Neural cell (in vitro differentiated cells): Measurements from ENCODE around the gene FIGNL1. TPM values are rescaled to one million over a fixed set of nuclear protein-coding genes. Genes with fewer than 3 reads are reported as not detected.

ENCODE experiments used
- H2AFZ ChIP-seq: fragments of 200-600, 300-800 bp; sonication (generic), shearing (Covaris generic); 2 replicates; pipeline ENCODE4 v1.6.0; 2014; ENCODE audit warnings: low read depth, mild to moderate bottlenecking, antibody characterized with exemption, low read length, moderate library complexity
- H3F3A ChIP-seq: fragments of 200-600 bp; shearing (Covaris generic); 2 replicates; pipeline ENCODE4 v1.6.1; 2016; ENCODE audit warnings: mild to moderate bottlenecking, moderate library complexity, mixed read lengths, antibody characterized with exemption, low read length; ENCODE audit not compliant: insufficient read depth, poor library complexity, severe bottlenecking
- H3K27ac ChIP-seq: fragments of 200-600, 300-800 bp; sonication (generic), shearing (Covaris generic); 2 replicates; pipeline ENCODE4 v1.5.1; 2014; ENCODE audit warnings: mild to moderate bottlenecking, low read length, moderate library complexity
- H3K27me3 ChIP-seq: fragments of 300-800, 200-600 bp; sonication (generic), shearing (Covaris generic); 2 replicates; pipeline ENCODE4 v1.6.0; 2014; ENCODE audit warnings: mild to moderate bottlenecking, low read depth, low read length, moderate library complexity; ENCODE audit not compliant: insufficient read depth
- H3K36me3 ChIP-seq: fragments of 300-800, 200-600 bp; sonication (generic), shearing (Covaris generic); 2 replicates; pipeline ENCODE4 v1.5.1; 2014; ENCODE audit warnings: mild to moderate bottlenecking, antibody characterized with exemption, low read length, moderate library complexity; ENCODE audit not compliant: insufficient read depth
- H3K4me2 ChIP-seq: fragments of 300-800, 200-600 bp; sonication (generic), shearing (Covaris generic); 2 replicates; pipeline ENCODE4 v1.6.0; 2014; ENCODE audit warnings: mild to moderate bottlenecking, low read length
- H3K4me3 ChIP-seq: fragments of 300-800, 200-600 bp; sonication (generic), shearing (Covaris generic); 2 replicates; pipeline ENCODE4 v1.5.1; 2014; ENCODE audit warnings: mild to moderate bottlenecking, low read length, moderate library complexity
- H3K79me2 ChIP-seq: fragments of 200-600 bp; shearing (Covaris generic); replicated peaks from 2 replicates; pipeline ENCODE4 v1.6.0; 2014; ENCODE audit warnings: mild to moderate bottlenecking, low read length, moderate library complexity; ENCODE audit not compliant: insufficient read depth
- H3K9ac ChIP-seq: fragments of 300-800, 200-600 bp; sonication (generic), shearing (Covaris generic); 2 replicates; pipeline ENCODE4 v1.6.1; 2016; ENCODE audit warnings: mild to moderate bottlenecking, low read length, mixed read lengths
- H3K9me2 ChIP-seq: fragments of 200-600 bp; shearing (Covaris generic); 2 replicates; pipeline ENCODE4 v1.6.1; 2016; ENCODE audit warnings: mild to moderate bottlenecking, low read length, mixed read lengths; ENCODE audit not compliant: insufficient read depth
- H3K9me3 ChIP-seq: fragments of 200-600, 300-800 bp; sonication (generic), shearing (Covaris generic); 2 replicates; pipeline ENCODE4 v1.6.1; 2016; ENCODE audit warnings: mild to moderate bottlenecking, mixed run types, low read length, moderate library complexity, mixed read lengths
- H4K20me1 ChIP-seq: fragments of 200-600 bp; shearing (Covaris generic); 2 replicates; pipeline ENCODE4 v1.6.1; 2016; ENCODE audit warnings: mild to moderate bottlenecking, mixed run types; ENCODE audit not compliant: insufficient read depth
- EP300 ChIP-seq: fragments of 450-650 bp; conservative IDR thresholded peaks from 2 replicates; pipeline ENCODE4 v1.6.1; 2014; ENCODE audit warnings: antibody characterized with exemption, mild to moderate bottlenecking, moderate library complexity; ENCODE audit not compliant: poor library complexity, severe bottlenecking
- EZH2 ChIP-seq: fragments of 200-600, 300-800 bp; shearing (Covaris generic), sonication (generic); IDR thresholded peaks from 2 replicates; pipeline ENCODE4 v1.6.1; 2014; ENCODE audit warnings: antibody characterized with exemption, low read length, borderline replicate concordance, mild to moderate bottlenecking; ENCODE audit not compliant: insufficient read depth, poor library complexity, severe bottlenecking
- MXI1 ChIP-seq: fragments of 450-650 bp; conservative IDR thresholded peaks from 2 replicates; pipeline ENCODE4 v1.6.1; 2014; ENCODE audit warnings: antibody characterized with exemption, mild to moderate bottlenecking; ENCODE audit not compliant: poor library complexity, severe bottlenecking
- POLR2AphosphoS5 ChIP-seq: IDR thresholded peaks from 2 replicates; pipeline ENCODE4 v1.6.1; 2012
- RAD21 ChIP-seq: fragments of 450-650 bp; conservative IDR thresholded peaks from 2 replicates; pipeline ENCODE4 v1.6.1; 2014; ENCODE audit warnings: antibody characterized with exemption, mild to moderate bottlenecking, moderate library complexity
- SMC3 ChIP-seq: fragments of 450-650 bp; conservative IDR thresholded peaks from 2 replicates; pipeline ENCODE4 v1.6.1; 2014; ENCODE audit warnings: antibody characterized with exemption, mild to moderate bottlenecking, moderate library complexity; ENCODE audit not compliant: poor library complexity
- TAF1 ChIP-seq: IDR thresholded peaks from 2 replicates; pipeline ENCODE4 v1.6.1; 2012; ENCODE audit warnings: low read depth
- polyA plus RNA-seq: library from polyadenylated mRNA; depleted of rRNA; stranded (reverse); fragments of >200 nt; gene quantifications from 2 replicates; pipeline ENCODE4 v1.2.3, GENCODE V29; 2014
- TF ChIP-seq, protein P1 (sequence below): fragments of 450-650 bp; IDR thresholded peaks from 2 replicates; pipeline ENCODE4 v1.5.1; 2014; ENCODE audit warnings: antibody characterized with exemption, mild to moderate bottlenecking, moderate library complexity; ENCODE audit not compliant: poor library complexity, severe bottlenecking
- TF ChIP-seq, protein P2 (sequence below): IDR thresholded peaks from 2 replicates; pipeline ENCODE4 v1.6.1; 2012; ENCODE audit warnings: borderline replicate concordance

Gene FIGNL1
- polyA plus RNA-seq, 1 donor from 2014 or later, result 32.8 TPM

DNA sequence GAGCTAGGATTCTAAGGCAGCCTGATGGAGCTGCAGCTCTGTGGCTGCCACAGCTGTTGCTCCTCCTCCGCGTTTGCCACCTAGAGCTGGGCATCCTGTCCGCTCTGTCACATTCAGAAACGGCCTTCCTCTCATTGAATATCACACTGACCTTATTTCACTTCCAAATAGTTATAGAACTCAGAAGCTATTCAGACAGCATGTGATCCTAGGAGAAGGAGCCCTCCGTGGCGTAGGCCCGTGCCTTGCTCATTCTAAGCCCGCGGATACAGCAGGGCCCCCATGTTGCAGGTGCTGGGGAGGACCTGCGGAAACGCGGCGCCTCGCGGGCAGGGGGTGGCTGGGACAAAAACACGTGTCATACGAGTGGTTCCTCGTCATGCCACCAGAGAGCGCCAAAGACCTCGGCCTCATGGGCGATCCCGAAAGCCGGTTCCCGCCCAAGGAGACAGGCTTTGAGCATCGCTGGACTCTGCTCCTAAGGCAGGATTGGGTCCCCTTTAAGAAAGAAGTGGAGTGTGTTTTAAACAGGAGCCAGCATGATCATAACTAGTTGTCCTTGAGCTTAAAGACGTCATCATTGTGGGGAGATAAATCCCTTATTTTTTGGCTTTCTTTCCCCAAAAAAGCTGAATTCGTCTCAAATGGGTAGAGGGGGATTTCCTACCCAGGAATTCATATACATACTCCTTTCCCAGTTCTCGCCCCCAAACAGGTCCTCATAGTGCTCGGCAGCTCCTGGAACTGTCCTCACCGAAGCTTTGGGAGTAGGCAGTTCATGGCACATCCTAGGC, 17.9 kb upstream of the FIGNL1 start:
- Histone ChIP-seq H2AFZ (no peak overlapping the region), H3K27ac (no peak overlapping the region), H3F3A (no peaks in the 10 kb centered on the region), H3K79me2 (no peaks in the 10 kb centered on the region), H3K9ac (no peak overlapping the region), H3K9me2 (no peaks in the 10 kb centered on the region), H3K36me3 (no peaks in the 10 kb centered on the region), H3K9me3 (no peaks in the 10 kb centered on the region), H4K20me1 (no peaks in the 10 kb centered on the region), H3K27me3 (no peaks in the 10 kb centered on the region), H3K4me2 (no peak overlapping the region), H3K4me3 (peak overlapping the region; percentile 10)
- TF ChIP-seq RAD21 (peak; percentile 97), POLR2AphosphoS5 (no peak), MXI1 (peak; percentile 44), EZH2 (no peak), TAF1 (no peak), SMC3 (peak; percentile 98), EP300 (no peak)
- TF ChIP-seq, protein P1, sequence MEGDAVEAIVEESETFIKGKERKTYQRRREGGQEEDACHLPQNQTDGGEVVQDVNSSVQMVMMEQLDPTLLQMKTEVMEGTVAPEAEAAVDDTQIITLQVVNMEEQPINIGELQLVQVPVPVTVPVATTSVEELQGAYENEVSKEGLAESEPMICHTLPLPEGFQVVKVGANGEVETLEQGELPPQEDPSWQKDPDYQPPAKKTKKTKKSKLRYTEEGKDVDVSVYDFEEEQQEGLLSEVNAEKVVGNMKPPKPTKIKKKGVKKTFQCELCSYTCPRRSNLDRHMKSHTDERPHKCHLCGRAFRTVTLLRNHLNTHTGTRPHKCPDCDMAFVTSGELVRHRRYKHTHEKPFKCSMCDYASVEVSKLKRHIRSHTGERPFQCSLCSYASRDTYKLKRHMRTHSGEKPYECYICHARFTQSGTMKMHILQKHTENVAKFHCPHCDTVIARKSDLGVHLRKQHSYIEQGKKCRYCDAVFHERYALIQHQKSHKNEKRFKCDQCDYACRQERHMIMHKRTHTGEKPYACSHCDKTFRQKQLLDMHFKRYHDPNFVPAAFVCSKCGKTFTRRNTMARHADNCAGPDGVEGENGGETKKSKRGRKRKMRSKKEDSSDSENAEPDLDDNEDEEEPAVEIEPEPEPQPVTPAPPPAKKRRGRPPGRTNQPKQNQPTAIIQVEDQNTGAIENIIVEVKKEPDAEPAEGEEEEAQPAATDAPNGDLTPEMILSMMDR, result peak; percentile 92
- TF ChIP-seq, protein P2, sequence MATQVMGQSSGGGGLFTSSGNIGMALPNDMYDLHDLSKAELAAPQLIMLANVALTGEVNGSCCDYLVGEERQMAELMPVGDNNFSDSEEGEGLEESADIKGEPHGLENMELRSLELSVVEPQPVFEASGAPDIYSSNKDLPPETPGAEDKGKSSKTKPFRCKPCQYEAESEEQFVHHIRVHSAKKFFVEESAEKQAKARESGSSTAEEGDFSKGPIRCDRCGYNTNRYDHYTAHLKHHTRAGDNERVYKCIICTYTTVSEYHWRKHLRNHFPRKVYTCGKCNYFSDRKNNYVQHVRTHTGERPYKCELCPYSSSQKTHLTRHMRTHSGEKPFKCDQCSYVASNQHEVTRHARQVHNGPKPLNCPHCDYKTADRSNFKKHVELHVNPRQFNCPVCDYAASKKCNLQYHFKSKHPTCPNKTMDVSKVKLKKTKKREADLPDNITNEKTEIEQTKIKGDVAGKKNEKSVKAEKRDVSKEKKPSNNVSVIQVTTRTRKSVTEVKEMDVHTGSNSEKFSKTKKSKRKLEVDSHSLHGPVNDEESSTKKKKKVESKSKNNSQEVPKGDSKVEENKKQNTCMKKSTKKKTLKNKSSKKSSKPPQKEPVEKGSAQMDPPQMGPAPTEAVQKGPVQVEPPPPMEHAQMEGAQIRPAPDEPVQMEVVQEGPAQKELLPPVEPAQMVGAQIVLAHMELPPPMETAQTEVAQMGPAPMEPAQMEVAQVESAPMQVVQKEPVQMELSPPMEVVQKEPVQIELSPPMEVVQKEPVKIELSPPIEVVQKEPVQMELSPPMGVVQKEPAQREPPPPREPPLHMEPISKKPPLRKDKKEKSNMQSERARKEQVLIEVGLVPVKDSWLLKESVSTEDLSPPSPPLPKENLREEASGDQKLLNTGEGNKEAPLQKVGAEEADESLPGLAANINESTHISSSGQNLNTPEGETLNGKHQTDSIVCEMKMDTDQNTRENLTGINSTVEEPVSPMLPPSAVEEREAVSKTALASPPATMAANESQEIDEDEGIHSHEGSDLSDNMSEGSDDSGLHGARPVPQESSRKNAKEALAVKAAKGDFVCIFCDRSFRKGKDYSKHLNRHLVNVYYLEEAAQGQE, result no peak

DNA sequence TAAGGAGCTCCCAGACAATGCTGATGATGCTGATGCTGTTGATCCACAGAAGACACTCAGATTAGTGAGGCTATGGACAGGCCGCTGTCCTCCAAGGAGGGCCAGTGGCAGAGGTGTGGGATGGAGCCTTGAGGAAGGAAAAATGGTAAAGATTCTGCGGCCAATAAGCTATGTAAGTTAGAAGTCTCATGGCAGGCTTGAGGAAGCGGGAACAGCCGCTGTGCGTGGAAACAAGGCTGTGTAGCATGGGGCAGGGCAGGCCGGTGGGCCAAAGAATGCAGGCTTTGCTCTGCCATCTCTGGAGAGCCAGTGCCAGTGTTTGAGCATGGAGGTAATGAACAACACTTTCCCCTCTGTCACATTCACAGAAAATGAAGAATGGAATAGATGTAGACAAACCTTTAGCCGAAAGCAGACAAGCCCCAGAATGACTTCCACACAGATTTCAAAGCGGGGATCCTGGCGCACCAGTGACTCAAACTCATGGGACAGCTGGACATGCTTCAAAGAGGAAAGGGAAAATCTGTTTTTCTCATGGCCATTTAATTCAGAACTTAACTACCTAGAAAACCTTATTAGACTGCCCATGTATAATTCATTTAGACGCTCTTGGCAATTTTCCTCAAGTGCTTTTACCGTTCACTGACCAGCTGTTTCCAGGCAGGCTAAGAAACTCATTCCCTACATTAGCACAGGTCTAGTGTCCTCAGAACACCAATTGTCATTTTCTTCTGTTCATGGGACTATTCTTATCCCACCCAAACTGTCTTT, 16.9 kb upstream of the FIGNL1 start:
- H3K27me3 ChIP-seq, result no peaks in the 10 kb centered on the region
- H3K79me2 ChIP-seq, result no peaks in the 10 kb centered on the region
- H3F3A ChIP-seq, result no peaks in the 10 kb centered on the region
- H3K4me3 ChIP-seq, result no peak overlapping the region
- no peaks in the 10 kb centered on the region for H3K9me2 ChIP-seq
- no peak for TF ChIP-seq EZH2
- TF ChIP-seq, protein P1, result no peak
- TF ChIP-seq, protein P2, result no peak
- no peak for TF ChIP-seq RAD21
- no peak for TF ChIP-seq MXI1
- no peak for TF ChIP-seq EP300
- no peak for TF ChIP-seq POLR2AphosphoS5
- TF ChIP-seq TAF1, result no peak
- TF ChIP-seq SMC3, result no peak
- H4K20me1 ChIP-seq, result no peaks in the 10 kb centered on the region
- no peak overlapping the region for H2AFZ ChIP-seq
- no peak overlapping the region for H3K27ac ChIP-seq
- H3K36me3 ChIP-seq, result no peaks in the 10 kb centered on the region
- no peak overlapping the region for H3K4me2 ChIP-seq
- H3K9me3 ChIP-seq, result no peaks in the 10 kb centered on the region
- no peak overlapping the region for H3K9ac ChIP-seq
